Adrenal gland (tissue), 5 donors: ENCODE results near the gene LCT.

Source experiments
- CTCF ChIP-seq, 6 experiments: fragments of 450-650 bp in 4 of 6; fragments of 200-600 bp in 2 of 6; sonication (generic) in 1 of 6; IDR thresholded peaks; 1 replicate in 5 of 6; 2 replicates in 1 of 6; pipeline versions ENCODE4 v1.5.1 to v1.8.0; 2016 to 2021; ENCODE audit warnings: antibody characterized with exemption in 6 of 6, mild to moderate bottlenecking in 2 of 6, moderate library complexity in 1 of 6
- POLR2A ChIP-seq, 2 donors: fragments of 450-650 bp; IDR thresholded peaks; one replicate each; pipeline ENCODE4 v1.6.1; 2017; ENCODE audit warnings: antibody characterized with exemption in 2 of 2, mild to moderate bottlenecking in 2 of 2, moderate library complexity in 1 of 2
- donor health status: DM: no; HTN: no; CAD: no.

GRCh38 chr2:135741043-135741394 lies 96.0 kb downstream of the LCT start:
- TF ChIP-seq CTCF (IDR thresholded peaks at IDR 0.05) (no peak), POLR2A (IDR thresholded peaks at IDR 0.05) (no peak)
